Stomach (tissue), 4 donors: ENCODE measurements around the gene PDE4D.

Experiments
- POLR2A ChIP-seq, 4 donors: fragments of 450-650 bp; IDR thresholded peaks; one replicate each; pipeline ENCODE4 v1.6.1; 2016; ENCODE audit warnings: antibody characterized with exemption in 4 of 4, control low read depth in 2 of 4, mild to moderate bottlenecking in 1 of 4, moderate library complexity in 1 of 4
- POLR2AphosphoS5 ChIP-seq, 3 donors: sonication (generic); formaldehyde crosslinking; IDR thresholded peaks; one replicate each; pipeline ENCODE4 v1.6.1; 2016; ENCODE audit warnings: antibody characterized with exemption in 3 of 3

DNA sequence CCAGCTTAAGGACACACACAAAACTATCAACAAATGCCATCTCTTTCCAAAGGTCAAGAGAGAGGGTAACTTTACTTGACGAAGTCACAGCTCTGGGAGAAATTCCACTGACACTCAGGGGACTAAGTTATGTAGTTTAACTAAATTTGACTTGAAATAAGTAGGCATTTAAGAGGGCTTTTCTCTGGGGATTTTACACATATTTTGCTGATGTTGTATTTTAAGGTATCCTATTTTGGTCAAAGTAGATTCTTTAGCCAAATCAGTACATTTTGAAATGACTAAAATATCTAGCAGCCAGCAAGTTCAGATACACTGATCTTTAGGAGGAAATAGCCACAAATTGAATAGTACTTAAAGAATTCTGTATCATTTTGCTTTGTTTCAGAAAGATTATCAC is 652.0 kb downstream of the PDE4D start:
- no peak for TF ChIP-seq POLR2AphosphoS5 (IDR thresholded peaks at IDR 0.05)
- no peak for TF ChIP-seq POLR2A (IDR thresholded peaks at IDR 0.05)
